H1 (cell line): ENCODE results near the gene CCDC197. TPM values are rescaled to one million over a fixed set of nuclear protein-coding genes. Genes with fewer than 3 reads are reported as not detected.

ENCODE experiments used
- CTCF ChIA-PET: fragments of 300-600 bp; sonication (Branson Sonifier 250); formaldehyde crosslinking; loops from one replicate; lab custom pipeline; 2021; ENCODE audit not compliant: partially characterized antibody; lab: Charles Lee
- POLR2A ChIA-PET: fragments of 300-600 bp; sonication (Branson Sonifier 250); formaldehyde crosslinking; loops from one replicate; lab custom pipeline; 2021; ENCODE audit warnings: inconsistent platforms; ENCODE audit not compliant: partially characterized antibody; lab: Charles Lee
- DNase-seq, 2 experiments: peaks; one replicate each; pipeline versions ENCODE4 v3.0.0 to v3.0.0-alpha.2; 2010 to 2022; ENCODE audit warnings: low spot score in 2 of 2, low read depth in 1 of 2, mixed read lengths in 1 of 2
- FAIRE-seq: peaks from 2 replicates; lab custom pipeline; 2011; peaks lifted over from hg19 to GRCh38; lab: Jason Lieb, UNC
- H2AFZ ChIP-seq: 2 replicates; pipeline ENCODE4 v1.8.1; 2012; ENCODE audit warnings: low read length, inconsistent platforms
- H2AK5ac ChIP-seq: 2 replicates; pipeline ENCODE4 v1.6.1; 2013; ENCODE audit warnings: low read depth, low read length
- H2BK120ac ChIP-seq: replicated peaks from 2 replicates; pipeline ENCODE3; 2013; ENCODE audit warnings: low read depth, low read length, inconsistent platforms
- H2BK12ac ChIP-seq: 2 replicates; pipeline ENCODE4 v1.6.1; 2013; ENCODE audit warnings: low read depth, low read length
- H2BK15ac ChIP-seq: 2 replicates; pipeline ENCODE4 v1.6.1; 2013; ENCODE audit warnings: low read length
- H2BK20ac ChIP-seq: 2 replicates; pipeline ENCODE4 v1.6.1; 2013; ENCODE audit warnings: low read length
- H2BK5ac ChIP-seq: 2 replicates; pipeline ENCODE4 v1.6.1; 2013; ENCODE audit warnings: low read depth, low read length
- H3K14ac ChIP-seq: 2 replicates; pipeline ENCODE4 v1.6.1; 2013; ENCODE audit warnings: inconsistent platforms; ENCODE audit not compliant: insufficient read length
- H3K18ac ChIP-seq: 2 replicates; pipeline ENCODE4 v1.6.1; 2013; ENCODE audit warnings: low read length; ENCODE audit errors: extremely low read depth
- H3K23ac ChIP-seq: 2 replicates; pipeline ENCODE4 v1.6.1; 2013; ENCODE audit warnings: inconsistent platforms; ENCODE audit not compliant: insufficient read length
- H3K23me2 ChIP-seq: 2 replicates; pipeline ENCODE4 v1.6.1; 2013; ENCODE audit warnings: low read depth, low read length
- H3K27ac ChIP-seq: 2 replicates; pipeline ENCODE4 v1.6.1; 2011; ENCODE audit warnings: low read depth, low read length, inconsistent platforms
- H3K27me3 ChIP-seq, 4 experiments: replicated peaks in 1 of 4; 1 replicate in 1 of 4; 2 replicates in 3 of 4; pipeline versions ENCODE4 v1.6.1 to v1.8.1; 2011 to 2013; ENCODE audit warnings: low read length in 3 of 4, mild to moderate bottlenecking in 3 of 4, inconsistent platforms in 2 of 4, mixed read lengths in 2 of 4, moderate library complexity in 1 of 4; ENCODE audit not compliant: control insufficient read depth in 3 of 4, insufficient read depth in 3 of 4; ENCODE audit errors: extremely low read depth in 1 of 4
- H3K36me3 ChIP-seq, 4 experiments: 2 replicates each; pipeline versions ENCODE4 v1.6.1 to v1.8.1; 2011 to 2013; ENCODE audit warnings: mild to moderate bottlenecking in 4 of 4, low read length in 3 of 4, moderate library complexity in 2 of 4, control low read depth in 1 of 4, inconsistent platforms in 1 of 4; ENCODE audit not compliant: insufficient read depth in 4 of 4, control insufficient read depth in 2 of 4
- H3K4ac ChIP-seq: replicated peaks from 2 replicates; pipeline ENCODE3; 2013; ENCODE audit warnings: low read length, low read depth, mixed read lengths, inconsistent platforms; ENCODE audit not compliant: insufficient read length
- H3K4me1 ChIP-seq, 4 experiments: replicated peaks in 1 of 4; 1 replicate in 1 of 4; 2 replicates in 3 of 4; pipeline versions ENCODE4 v1.6.1 to v1.8.1; 2011 to 2013; ENCODE audit warnings: low read length in 3 of 4, inconsistent platforms in 2 of 4, mixed read lengths in 1 of 4; ENCODE audit not compliant: insufficient read depth in 4 of 4, control insufficient read depth in 3 of 4
- H3K4me2 ChIP-seq, 2 experiments: 2 replicates each; pipeline versions ENCODE4 v1.6.1 to v1.8.1; 2011 to 2013; ENCODE audit warnings: low read depth in 2 of 2, low read length in 2 of 2, control low read depth in 1 of 2, inconsistent platforms in 1 of 2, mild to moderate bottlenecking in 1 of 2; ENCODE audit not compliant: insufficient read depth in 1 of 2
- H3K4me3 ChIP-seq, 4 experiments: fragments of 200-600, 300-600 bp in 1 of 4; sonication (generic), shearing (Covaris generic), sonication (Bioruptor Twin) in 1 of 4; 2 replicates each; pipeline versions ENCODE4 v1.5.1 to v1.8.1; 2011 to 2016; ENCODE audit warnings: low read length in 4 of 4, low read depth in 3 of 4, control low read depth in 2 of 4, inconsistent platforms in 2 of 4, mild to moderate bottlenecking in 2 of 4, mixed read lengths in 1 of 4, moderate library complexity in 1 of 4; ENCODE audit not compliant: insufficient read depth in 2 of 4; ENCODE audit errors: extremely low read depth in 1 of 4
- H3K56ac ChIP-seq: replicated peaks from 2 replicates; pipeline ENCODE3; 2013; ENCODE audit warnings: low read depth, mild to moderate bottlenecking, mixed read lengths, low read length, inconsistent platforms; ENCODE audit not compliant: insufficient read length
- H3K79me1 ChIP-seq: 2 replicates; pipeline ENCODE4 v1.6.1; 2013; ENCODE audit warnings: low read depth, low read length, control low read depth
- H3K79me2 ChIP-seq, 2 experiments: 2 replicates each; pipeline versions ENCODE4 v1.6.1 to v1.8.1; 2012 to 2013; ENCODE audit warnings: low read length in 2 of 2, mild to moderate bottlenecking in 2 of 2, inconsistent platforms in 1 of 2; ENCODE audit not compliant: insufficient read depth in 2 of 2, control insufficient read depth in 1 of 2
- H3K9ac ChIP-seq, 4 experiments: replicated peaks in 1 of 4; 1 replicate in 1 of 4; 2 replicates in 3 of 4; pipeline versions ENCODE4 v1.6.1 to v1.8.1; 2011 to 2013; ENCODE audit warnings: low read depth in 3 of 4, low read length in 3 of 4, control low read depth in 2 of 4, mild to moderate bottlenecking in 2 of 4, moderate library complexity in 2 of 4, inconsistent platforms in 1 of 4; ENCODE audit errors: extremely low read depth in 1 of 4
- H3K9me3 ChIP-seq, 2 experiments: 2 replicates each; pipeline versions ENCODE4 v1.6.1 to v1.8.1; 2012 to 2013; ENCODE audit warnings: mild to moderate bottlenecking in 2 of 2, moderate library complexity in 2 of 2, control low read depth in 1 of 2, inconsistent platforms in 1 of 2, low read depth in 1 of 2, low read length in 1 of 2, mixed read lengths in 1 of 2; ENCODE audit not compliant: insufficient read depth in 2 of 2
- H4K20me1 ChIP-seq, 2 experiments: replicated peaks in 1 of 2; 2 replicates each; pipeline versions ENCODE3 to v1.8.1; 2011 to 2013; ENCODE audit warnings: inconsistent platforms in 2 of 2, low read length in 2 of 2, mild to moderate bottlenecking in 1 of 2; ENCODE audit not compliant: insufficient read depth in 2 of 2, control insufficient read depth in 1 of 2
- H4K5ac ChIP-seq: 2 replicates; pipeline ENCODE4 v1.6.1; 2013; ENCODE audit warnings: low read length, low read depth, mixed read lengths, inconsistent platforms; ENCODE audit not compliant: insufficient read length
- H4K8ac ChIP-seq: 2 replicates; pipeline ENCODE4 v1.8.0; 2013; ENCODE audit warnings: mild to moderate bottlenecking, moderate library complexity, low read length, inconsistent platforms; ENCODE audit not compliant: insufficient read depth; ENCODE audit errors: extremely low read depth
- H4K91ac ChIP-seq: replicated peaks from 2 replicates; pipeline ENCODE3; 2013; ENCODE audit warnings: low read length, mixed read lengths, inconsistent platforms; ENCODE audit not compliant: insufficient read length
- CBX5 ChIP-seq: fragments of 300-800, 300-1000 bp; sonication (generic); IDR thresholded peaks from 2 replicates; pipeline ENCODE4 v1.7.1; 2016; ENCODE audit warnings: antibody characterized with exemption, low read length, low read depth
- CHD2 ChIP-seq: IDR thresholded peaks from 2 replicates; pipeline ENCODE4 v1.6.1; 2012; ENCODE audit warnings: low read length, improper control_type of control experiment
- EGR1 ChIP-seq: IDR thresholded peaks from 2 replicates; pipeline ENCODE4 v1.6.1; 2011; ENCODE audit warnings: low read depth, low read length, borderline replicate concordance
- FOSL1 ChIP-seq: IDR thresholded peaks from 2 replicates; pipeline ENCODE4 v1.6.1; 2011; ENCODE audit warnings: mild to moderate bottlenecking, low read depth, low read length, moderate library complexity; ENCODE audit not compliant: insufficient read depth
- JUND ChIP-seq: IDR thresholded peaks from 2 replicates; pipeline ENCODE4 v1.6.1; 2011; ENCODE audit warnings: mild to moderate bottlenecking, improper control_type of control experiment, low read length
- NANOG ChIP-seq: IDR thresholded peaks from 2 replicates; pipeline ENCODE4 v1.6.1; 2011; ENCODE audit warnings: low read length, low read depth, mild to moderate bottlenecking, inconsistent platforms; ENCODE audit not compliant: insufficient read depth, poor library complexity, severe bottlenecking
- NRF1 ChIP-seq: IDR thresholded peaks from 2 replicates; pipeline ENCODE4 v1.6.1; 2011; ENCODE audit warnings: mild to moderate bottlenecking, low read depth, low read length, improper control_type of control experiment
- RAD21 ChIP-seq, 2 experiments: IDR thresholded peaks in 1 of 2; conservative IDR thresholded peaks in 1 of 2; 2 replicates each; pipeline ENCODE4 v1.6.1; 2011; ENCODE audit warnings: low read depth in 2 of 2, low read length in 2 of 2, improper control_type of control experiment in 1 of 2, inconsistent platforms in 1 of 2, mild to moderate bottlenecking in 1 of 2, moderate library complexity in 1 of 2
- RNF2 ChIP-seq: fragments of 200-900, 300-1000 bp; sonication (generic); IDR thresholded peaks from 2 replicates; pipeline ENCODE4 v1.7.1; 2016; ENCODE audit warnings: borderline replicate concordance, low read depth, mild to moderate bottlenecking, antibody characterized with exemption, low read length; ENCODE audit not compliant: poor library complexity, severe bottlenecking; ENCODE audit errors: missing control alignments
- RXRA ChIP-seq: IDR thresholded peaks from 2 replicates; pipeline ENCODE4 v1.6.1; 2011; ENCODE audit warnings: low read depth, mild to moderate bottlenecking, low read length, moderate library complexity; ENCODE audit not compliant: insufficient read depth
- SRF ChIP-seq: IDR thresholded peaks from 2 replicates; pipeline ENCODE4 v1.6.1; 2011; ENCODE audit warnings: mild to moderate bottlenecking, low read depth, low read length, moderate library complexity
- WGBS, 2 experiments: shearing (Covaris generic) in 1 of 2; methylation state at CpG; one replicate each; pipeline versions ENCODE4 v1.1.6 to v1.1.7; 2013 to 2015; ENCODE audit warnings: low lambda C conversion rate in 2 of 2, mixed read lengths in 2 of 2, inconsistent platforms in 1 of 2, low coverage in 1 of 2, missing lambda C conversion rate in 1 of 2; ENCODE audit not compliant: insufficient replicate concordance in 2 of 2, insufficient coverage in 1 of 2, insufficient read length in 1 of 2; ENCODE audit errors: extremely low coverage in 1 of 2, missing lambda C conversion rate in 1 of 2; 5-methylcytosine and 5-hydroxymethylcytosine counted together
- polyA plus RNA-seq, 7 experiments: library from polyadenylated mRNA; depleted of rRNA in 3 of 7; stranded (reverse) in 5 of 7; unstranded in 2 of 7; fragments of >200 nt in 5 of 7; fragments of 200-250 nt in 2 of 7; gene quantifications; 1 replicate in 5 of 7; 2 replicates in 1 of 7; 4 replicates in 1 of 7; pipeline versions ENCODE4 v1.2.1 to v1.2.3, GENCODE V29; 2011 to 2013; ENCODE audit warnings: missing spikeins in 2 of 7, mixed read lengths in 2 of 7
- total RNA-seq: library from RNA; stranded (reverse); fragmentation: NEBNext Ultra II Directional; extraction: Animal tissue kit (Norgen Biotek cat#: 25700); gene quantifications from 2 replicates; pipeline ENCODE4 v1.2.1, GENCODE V29; 2021
- TF ChIP-seq, protein P1 (sequence below): IDR thresholded peaks from 2 replicates; pipeline ENCODE4 v1.6.1; 2012; ENCODE audit warnings: inconsistent platforms

Gene CCDC197
- total and polyA plus RNA-seq, 2 of the 8 experiments (the other 6 are each of a cell fraction or from before 2014, with no cell fraction given) = not detected

DNA sequence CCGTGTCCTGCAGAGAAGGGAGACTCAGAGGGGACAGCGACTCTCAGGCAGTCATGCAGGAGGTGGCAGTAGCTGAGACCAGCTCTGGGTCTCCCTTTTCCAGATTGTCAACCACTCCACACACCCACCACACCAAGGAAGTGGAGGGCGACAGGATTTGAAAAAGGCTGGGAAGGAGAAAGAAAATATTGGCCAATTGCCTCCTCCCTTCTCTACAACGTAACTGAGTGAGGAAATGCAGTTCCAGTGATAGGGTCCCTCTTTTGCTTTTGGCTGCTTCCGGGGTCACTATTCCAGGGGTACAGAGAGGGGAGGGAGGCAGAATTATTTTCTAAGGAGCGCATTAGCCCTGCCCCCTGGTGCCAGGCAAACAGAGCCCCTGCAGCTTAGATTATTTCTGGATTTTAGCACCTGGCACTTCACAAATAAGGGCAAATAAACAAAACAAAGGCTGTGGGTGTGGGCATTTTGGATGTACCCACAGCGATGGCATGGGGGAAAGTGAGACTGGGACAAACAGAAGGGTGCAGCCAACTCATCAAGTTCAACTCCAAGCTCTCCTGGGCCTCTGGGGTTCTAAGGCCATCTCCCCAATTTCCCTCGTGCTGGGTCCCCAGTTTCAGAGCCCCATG, 41.1 kb upstream of the CCDC197 start:
- Histone ChIP-seq H2AFZ (no peak overlapping the region), H3K9me3 (no peaks in the 10 kb centered on the region), H3K4ac (no peak overlapping the region), H3K23ac (no peak overlapping the region), H2BK120ac (no peak overlapping the region), H3K56ac (no peak overlapping the region), H2BK12ac (peak overlapping the region; percentile 39; the same call in 1 of the 2 replicates), H2AK5ac (no peak overlapping the region), H4K20me1 (no peaks in the 10 kb centered on the region), H2BK20ac (no peak overlapping the region), H2BK15ac (no peak overlapping the region; the same call in 1 of the 2 replicates), H2BK5ac (no peak overlapping the region), H3K79me1 (no peaks in the 10 kb centered on the region), H4K5ac (no peak overlapping the region), H3K18ac (no peak overlapping the region), H4K91ac (no peak overlapping the region), H3K23me2 (no peaks in the 10 kb centered on the region), H3K4me3 (no peak overlapping the region), H3K36me3 (no peaks in the 10 kb centered on the region), H3K9ac (no peak overlapping the region), H3K27ac (no peak overlapping the region), H3K14ac (no peak overlapping the region), H3K27me3 (no peaks in the 10 kb centered on the region), H3K79me2 (no peaks in the 10 kb centered on the region), H3K4me2 (no peak overlapping the region), H4K8ac (no peak overlapping the region), H3K4me1 (peaks cover 0 to 17% (median 10%) of the 10 kb centered on the region in 4 experiments; a peak in 5 of 7 replicates)
- FAIRE-seq (no peak), DNase-seq (no peak)
- WGBS, 2 experiments = 84% methylated on average over 7 of the region's 8 CpGs; no CpG with 5 or more reads in 1 of the 2 experiments
- ChIA-PET POLR2A (interaction anchor here (0.6 to 0.7 kb wide), 2 partner anchors 12 to 224 kb away, joined by 3 read pairs; no protein-coding TSS in a partner anchor), CTCF (interaction anchor here (1.1 to 8.1 kb wide), 8 partner anchors 9 to 187 kb away, joined by 3 to 57 read pairs (median 5); partner anchors contain the start of gene ASB2)
- TF ChIP-seq CHD2 (no peak), RXRA (no peak), RAD21 (IDR thresholded peaks at IDR 0.05 in 1 of 2, conservative IDR thresholded peaks at IDR 0.05 in 1 of 2; ENCODE audit: low read depth in 2 of 2, low read length in 2 of 2) (no peak), JUND (no peak), NANOG (no peak), EGR1 (no peak), RNF2 (no peak), CBX5 (no peak), FOSL1 (no peak), SRF (no peak), NRF1 (no peak)
- TF ChIP-seq, protein P1, sequence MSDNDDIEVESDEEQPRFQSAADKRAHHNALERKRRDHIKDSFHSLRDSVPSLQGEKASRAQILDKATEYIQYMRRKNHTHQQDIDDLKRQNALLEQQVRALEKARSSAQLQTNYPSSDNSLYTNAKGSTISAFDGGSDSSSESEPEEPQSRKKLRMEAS = no peak
